Parathyroid adenoma (tissue), 2 donors: ENCODE results near the gene ZDHHC8.

Experiments used
- H2AFZ ChIP-seq: fragments of 300-600 bp; sonication (generic); one replicate; pipeline ENCODE4 v1.7.0; 2017; ENCODE audit warnings: antibody characterized with exemption, mild to moderate bottlenecking
- H3K27ac ChIP-seq: fragments of 300-600 bp; sonication (generic); one replicate; pipeline ENCODE4 v1.7.0; 2017
- H3K27me3 ChIP-seq: fragments of 300-600 bp; sonication (generic); one replicate; pipeline ENCODE4 v1.7.0; 2017; ENCODE audit warnings: low read length; ENCODE audit not compliant: control insufficient read depth, insufficient read depth
- H3K36me3 ChIP-seq: fragments of 300-600 bp; sonication (generic); one replicate; pipeline ENCODE4 v1.7.0; 2017; ENCODE audit warnings: low read length; ENCODE audit not compliant: control insufficient read depth, insufficient read depth
- H3K4me1 ChIP-seq: fragments of 300-600 bp; sonication (generic); one replicate; pipeline ENCODE4 v1.7.0; 2017; ENCODE audit warnings: control low read depth
- H3K4me2 ChIP-seq: fragments of 300-600 bp; sonication (generic); one replicate; pipeline ENCODE4 v1.7.0; 2017; ENCODE audit warnings: low read length
- H3K4me3 ChIP-seq: fragments of 300-600 bp; sonication (generic); one replicate; pipeline ENCODE4 v1.7.0; 2017; ENCODE audit warnings: low read depth, low read length
- H3K79me2 ChIP-seq: fragments of 300-600 bp; sonication (generic); one replicate; pipeline ENCODE4 v1.7.0; 2017; ENCODE audit warnings: control low read depth
- H3K9ac ChIP-seq: fragments of 300-600 bp; sonication (generic); one replicate; pipeline ENCODE4 v1.7.0; 2017; ENCODE audit warnings: mild to moderate bottlenecking
- H3K9me3 ChIP-seq: fragments of 300-600 bp; sonication (generic); one replicate; pipeline ENCODE4 v1.7.0; 2017; ENCODE audit warnings: low read length; ENCODE audit not compliant: control insufficient read depth
- CTCF ChIP-seq: fragments of 300-600 bp; sonication (generic); IDR thresholded peaks from one replicate; pipeline ENCODE4 v1.7.0; 2017; ENCODE audit warnings: antibody characterized with exemption, mild to moderate bottlenecking
- donor health status: primary hyperparathyroidism.

The ZDHHC8 gene

GRCh38 chr22:20174785-20175596 lies 43.4 kb downstream of the ZDHHC8 start:
- no peaks in the 10 kb centered on the region for H3K9me3 ChIP-seq
- no peak overlapping the region for H3K9ac ChIP-seq
- no peak overlapping the region for H3K27ac ChIP-seq
- no peaks in the 10 kb centered on the region for H3K4me1 ChIP-seq
- no peak overlapping the region for H2AFZ ChIP-seq
- no peaks in the 10 kb centered on the region for H3K36me3 ChIP-seq
- H3K4me3 ChIP-seq, result no peak overlapping the region
- TF ChIP-seq CTCF, result no peak
- H3K4me2 ChIP-seq, result no peak overlapping the region
- no peaks in the 10 kb centered on the region for H3K27me3 ChIP-seq
- H3K79me2 ChIP-seq, result no peaks in the 10 kb centered on the region

- no peaks in the 10 kb centered on the region for H3K79me2 ChIP-seq
- no peak for TF ChIP-seq CTCF
Observed at GRCh38 chr22:20175597-20175900, 43.9 kb downstream of the ZDHHC8 start.

GRCh38 chr22:20176421-20177085 lies 44.9 kb downstream of the ZDHHC8 start:
- no peak overlapping the region for H3K4me2 ChIP-seq
- H3K4me1 ChIP-seq, result no peaks in the 10 kb centered on the region
- H3K9ac ChIP-seq, result no peak overlapping the region
- no peaks in the 10 kb centered on the region for H3K36me3 ChIP-seq
- no peaks in the 10 kb centered on the region for H3K79me2 ChIP-seq
- no peak overlapping the region for H2AFZ ChIP-seq
- H3K9me3 ChIP-seq, result no peaks in the 10 kb centered on the region
- no peaks in the 10 kb centered on the region for H3K27me3 ChIP-seq
- no peak overlapping the region for H3K27ac ChIP-seq
- H3K4me3 ChIP-seq, result no peak overlapping the region
- TF ChIP-seq CTCF, result no peak

More at GRCh38 chr22:20175597-20175900, 43.9 kb downstream of the ZDHHC8 start:
- Histone ChIP-seq H3K4me3 (no peak overlapping the region), H3K27ac (no peak overlapping the region), H3K4me1 (no peaks in the 10 kb centered on the region), H3K36me3 (no peaks in the 10 kb centered on the region), H2AFZ (no peak overlapping the region), H3K9ac (no peak overlapping the region), H3K27me3 (no peaks in the 10 kb centered on the region), H3K9me3 (no peaks in the 10 kb centered on the region), H3K4me2 (no peak overlapping the region)

GRCh38 chr22:20177217-20177911 lies 45.8 kb downstream of the ZDHHC8 start:
- no peaks in the 10 kb centered on the region for H3K4me1 ChIP-seq
- H3K9ac ChIP-seq, result no peak overlapping the region
- no peak overlapping the region for H2AFZ ChIP-seq
- no peak for TF ChIP-seq CTCF
- no peak overlapping the region for H3K4me3 ChIP-seq
- no peaks in the 10 kb centered on the region for H3K79me2 ChIP-seq
- H3K4me2 ChIP-seq, result no peak overlapping the region
- H3K36me3 ChIP-seq, result no peaks in the 10 kb centered on the region
- H3K27me3 ChIP-seq, result no peaks in the 10 kb centered on the region
- no peaks in the 10 kb centered on the region for H3K9me3 ChIP-seq
- H3K27ac ChIP-seq, result no peak overlapping the region
